GM21390 (cell line): ENCODE measurements around the gene ACTR3C.
"Not testable (repeated sequence)": the region's sequence is repeated elsewhere in the genome, so short reads cannot be mapped to it uniquely, and the experiment has no call there.

Experiments used
- ATAC-seq: cut with Tn5 transposase; IDR thresholded peaks from one replicate; pipeline ENCODE4 v1.9.1; 2021; ENCODE audit not compliant: unreplicated experiment

Gene ACTR3C

GRCh38 chr7:150337179-150337578, 13.8 kb upstream of the ACTR3C start:
- ATAC-seq: no peak

GRCh38 chr7:150336746-150337145, 13.4 kb upstream of the ACTR3C start:
- ATAC-seq: no peak

GRCh38 chr7:150335774-150336112, 12.4 kb upstream of the ACTR3C start:
- ATAC-seq: no peak

- ATAC-seq: no peak
Observed at GRCh38 chr7:150335108-150335773, 11.9 kb upstream of the ACTR3C start.

- ATAC-seq: no peak
Observed at GRCh38 chr7:150334108-150334507, 10.8 kb upstream of the ACTR3C start.

GRCh38 chr7:150333659-150334058, 10.3 kb upstream of the ACTR3C start:
- no peak for ATAC-seq

- no peak for ATAC-seq
Observed at GRCh38 chr7:150332852-150333635, 9.7 kb upstream of the ACTR3C start.

GRCh38 chr7:150330211-150330885, 7.0 kb upstream of the ACTR3C start:
- ATAC-seq: no peak

GRCh38 chr7:150329331-150330120, 6.2 kb upstream of the ACTR3C start:
- no peak for ATAC-seq

- ATAC-seq: no peak
Observed at GRCh38 chr7:150327308-150327707, 4.0 kb upstream of the ACTR3C start.

- ATAC-seq: no peak
Observed at GRCh38 chr7:150326657-150327268, 3.4 kb upstream of the ACTR3C start.

- no peak for ATAC-seq
Observed at GRCh38 chr7:150325901-150326300, 2.6 kb upstream of the ACTR3C start.

- no peak for ATAC-seq
Observed at GRCh38 chr7:150325110-150325611, 1.8 kb upstream of the ACTR3C start.

GRCh38 chr7:150324373-150324961, 1.1 kb upstream of the ACTR3C start:
- no peak for ATAC-seq

GRCh38 chr7:150323682-150324372, 482 bp upstream of the ACTR3C start:
- no peak for ATAC-seq

GRCh38 chr7:150322114-150322832, 1.1 kb downstream of the ACTR3C start:
- peak; percentile 39 for ATAC-seq

GRCh38 chr7:150321788-150322113, 1.6 kb downstream of the ACTR3C start:
- no peak for ATAC-seq

- no peak for ATAC-seq
Observed at GRCh38 chr7:150317748-150318444, 5.4 kb downstream of the ACTR3C start.

- not testable (repeated sequence) for ATAC-seq
Observed at GRCh38 chr7:150316987-150317386, 6.4 kb downstream of the ACTR3C start.
